ENCODE results near the gene CDC5L. TPM values are rescaled to one million over a fixed set of nuclear protein-coding genes. Genes with fewer than 3 reads are reported as not detected.

The CDC5L gene
- total and polyA plus RNA-seq, 2 of the 13 experiments (the other 11 are each of a cell fraction or from before 2014, with no cell fraction given), result 11.0 to 34.2 TPM

- FAIRE-seq (no peak), ATAC-seq (no peak), DNase-seq (ENCODE audit: low spot score) (no peak)
- H3K27ac ChIP-seq (ENCODE audit: extremely low read length, insufficient read depth, low read length), result no peak overlapping the region
- 95% methylated on average over 6 of the region's 6 CpGs for WGBS (ENCODE audit: low lambda C conversion rate)
- BruUV-seq (replicated peaks), result no TSS peak
- in situ Hi-C loops (cut with HindIII; ENCODE audit: extremely low pct_ligation_motif_present, low pct_unique_long_range_greater_than_20kb), result no loop called here
- peaks cover 14 to 74% of the 10 kb centered on the region in 2 experiments for H3K36me3 ChIP-seq (replicated peaks in 1 of 2; ENCODE audit: control insufficient read depth in 1 of 2, insufficient read depth in 2 of 2, low read length in 2 of 2)
- H3K4me2 ChIP-seq (ENCODE audit: low read depth, low read length), result no peak overlapping the region
- H3K4me1 ChIP-seq (ENCODE audit: insufficient read depth, low read length), result peaks cover 5% of the 10 kb centered on the region; the same call in 1 of the 2 replicates
- H2AFZ ChIP-seq (ENCODE audit: low read length), result no peak overlapping the region
- ChIA-PET CTCF (ENCODE audit: low intra/inter-chr PET ratio, low total read pairs) (no interaction called here), POLR2A (no interaction called here)
- H3K9ac ChIP-seq (ENCODE audit: insufficient read depth, low read depth, low read length), result no peak overlapping the region
- H3K79me2 ChIP-seq (ENCODE audit: insufficient read depth, low read length), result no peaks in the 10 kb centered on the region
- intact Hi-C loops (cut with micrococcal nuclease; ENCODE audit: unreplicated experiment), result no loop called here
- TF ChIP-seq SALL1 (CRISPR knock-in tag; IDR thresholded peaks at IDR 0.05) (no peak), HMG20A (CRISPR knock-in tag; IDR thresholded peaks at IDR 0.05; ENCODE audit: borderline replicate concordance) (no peak), CHD2 (IDR thresholded peaks at IDR 0.05; ENCODE audit: low read depth, low read length) (no peak), ZNF710 (CRISPR knock-in tag; IDR thresholded peaks at IDR 0.05; ENCODE audit: borderline replicate concordance) (no peak), NCOA1 (CRISPR knock-in tag; IDR thresholded peaks at IDR 0.05) (no peak), KMT2A (CRISPR knock-in tag; IDR thresholded peaks at IDR 0.05) (no peak)
- H3K4me3 ChIP-seq (replicated peaks in 1 of 3; ENCODE audit: insufficient read depth in 1 of 3, low read depth in 2 of 3, low read length in 3 of 3), result no peak overlapping the region
- no peaks in the 10 kb centered on the region for H3K9me3 ChIP-seq (ENCODE audit: low read length)
- H3K27me3 ChIP-seq (ENCODE audit: control insufficient read depth in 1 of 2, insufficient read depth in 2 of 2, low read length in 2 of 2), result no peaks in the 10 kb centered on the region
- peaks cover 1% of the 10 kb centered on the region; the same call in 1 of the 2 replicates for H4K20me1 ChIP-seq (ENCODE audit: insufficient read depth, low read length)
Measured at GRCh38 chr6:44425951-44426350, 38.4 kb downstream of the CDC5L start.

- H2AFZ ChIP-seq (ENCODE audit: low read length), result no peak overlapping the region
- POLR2A ChIA-PET, result interaction anchor here (1.9 kb wide), 1 partner anchor 41 kb away, joined by 5 read pairs; the partner anchor contains the start of gene CDC5L
- in situ Hi-C loops (cut with HindIII; ENCODE audit: extremely low pct_ligation_motif_present, low pct_unique_long_range_greater_than_20kb), result no loop called here
- TF ChIP-seq RBM22 (optimal IDR thresholded peaks at IDR 0.05; ENCODE audit: low read length), result peak; percentile 65
- no peak for TF ChIP-seq THAP9 (CRISPR knock-in tag; IDR thresholded peaks at IDR 0.05; ENCODE audit: borderline replicate concordance)
- TF ChIP-seq GPN1 (CRISPR knock-in tag; IDR thresholded peaks at IDR 0.05; ENCODE audit: borderline replicate concordance), result no peak
- TF ChIP-seq MXI1 (IDR thresholded peaks at IDR 0.05; ENCODE audit: borderline replicate concordance, low read depth, low read length), result no peak
- no peak for TF ChIP-seq SMYD3 (CRISPR knock-in tag; IDR thresholded peaks at IDR 0.05)
- no peak for TF ChIP-seq ZNF354B (CRISPR knock-in tag; IDR thresholded peaks at IDR 0.05)
- TF ChIP-seq PHF8 (CRISPR knock-in tag; IDR thresholded peaks at IDR 0.05), result no peak
- TF ChIP-seq MNT (IDR thresholded peaks at IDR 0.05), result 0 out of 2 replicates have a peak, but pooled peaks have one; percentile 27
Measured at GRCh38 chr6:44428682-44429081, 41.2 kb downstream of the CDC5L start.

More at GRCh38 chr6:44428682-44429081, 41.2 kb downstream of the CDC5L start:
- ATAC-seq (no peak), FAIRE-seq (no peak), DNase-seq (ENCODE audit: low spot score) (no peak)
- intact Hi-C loops (cut with micrococcal nuclease; ENCODE audit: unreplicated experiment), result no loop called here
- peaks cover 6% of the 10 kb centered on the region for H4K20me1 ChIP-seq (ENCODE audit: insufficient read depth, low read length)
- H3K4me3 ChIP-seq (replicated peaks in 1 of 3; ENCODE audit: insufficient read depth in 1 of 3, low read depth in 2 of 3, low read length in 3 of 3), result no peak overlapping the region
- peaks cover 21 to 67% of the 10 kb centered on the region in 2 experiments for H3K36me3 ChIP-seq (replicated peaks in 1 of 2; ENCODE audit: control insufficient read depth in 1 of 2, insufficient read depth in 2 of 2, low read length in 2 of 2)
- no peak overlapping the region for H3K27ac ChIP-seq (ENCODE audit: extremely low read length, insufficient read depth, low read length)
- no peaks in the 10 kb centered on the region for H3K9me3 ChIP-seq (ENCODE audit: low read length)
- H3K4me1 ChIP-seq (ENCODE audit: insufficient read depth, low read length), result no peaks in the 10 kb centered on the region
- WGBS (ENCODE audit: low lambda C conversion rate), result 99% methylated on average over 3 of the region's 3 CpGs
- CTCF ChIA-PET (ENCODE audit: low intra/inter-chr PET ratio, low total read pairs), result no interaction called here
- H3K79me2 ChIP-seq (ENCODE audit: insufficient read depth, low read length), result no peaks in the 10 kb centered on the region
- H3K4me2 ChIP-seq (ENCODE audit: low read depth, low read length), result no peak overlapping the region
- no TSS peak for BruUV-seq (replicated peaks)
- H3K27me3 ChIP-seq (ENCODE audit: control insufficient read depth in 1 of 2, insufficient read depth in 2 of 2, low read length in 2 of 2), result no peaks in the 10 kb centered on the region
- H3K9ac ChIP-seq (ENCODE audit: insufficient read depth, low read depth, low read length), result no peak overlapping the region
